Choroid plexus epithelial cell (primary cell): Measurements from ENCODE around the gene MYADM.

Source experiments
- DNase-seq: peaks from one replicate; pipeline ENCODE4 v3.0.0-alpha.2; 2010; ENCODE audit warnings: low read depth
- H3K4me3 ChIP-seq: 2 replicates; pipeline ENCODE4 v1.5.1; 2011; ENCODE audit warnings: low read depth, mild to moderate bottlenecking, control low read depth, low read length, moderate library complexity
- CTCF ChIP-seq: conservative IDR thresholded peaks from 2 replicates; pipeline ENCODE4 v1.5.1; 2011; ENCODE audit warnings: low read depth, mild to moderate bottlenecking, control low read depth, inconsistent platforms, low read length, moderate library complexity

Gene MYADM

GRCh38 chr19:53903055-53903680, 35.5 kb downstream of the MYADM start:
- TF ChIP-seq CTCF, result no peak
- no peak overlapping the region for H3K4me3 ChIP-seq
- peak; percentile 55 for DNase-seq

GRCh38 chr19:53904909-53905308, 37.2 kb downstream of the MYADM start:
- DNase-seq, result no peak
- no peak overlapping the region for H3K4me3 ChIP-seq
- TF ChIP-seq CTCF, result no peak

- DNase-seq, result no peak
- no peak for TF ChIP-seq CTCF
- no peak overlapping the region for H3K4me3 ChIP-seq
Measured at GRCh38 chr19:53905787-53906186, 38.1 kb downstream of the MYADM start.

GRCh38 chr19:53906211-53907192, 38.8 kb downstream of the MYADM start:
- peak; percentile 13 for DNase-seq
- H3K4me3 ChIP-seq, result no peak overlapping the region
- TF ChIP-seq CTCF, result peak; percentile 82

GRCh38 chr19:53907193-53907581, 39.5 kb downstream of the MYADM start:
- DNase-seq, result no peak
- no peak overlapping the region for H3K4me3 ChIP-seq
- no peak for TF ChIP-seq CTCF

- no peak overlapping the region for H3K4me3 ChIP-seq
- DNase-seq, result no peak
- TF ChIP-seq CTCF, result no peak
Measured at GRCh38 chr19:53907690-53908089, 40.0 kb downstream of the MYADM start.
